Hepatocyte (in vitro differentiated cells): Measurements from ENCODE around the gene COQ8B. TPM values are rescaled to one million over a fixed set of nuclear protein-coding genes. Genes with fewer than 3 reads are reported as not detected.

Experiments used
- DNase-seq: peaks from one replicate; pipeline ENCODE4 v3.0.0-alpha.2; 2016; ENCODE audit warnings: low spot score
- H2AFZ ChIP-seq: fragments of 200-600 bp; sonication (generic); 2 replicates; pipeline ENCODE4 v1.6.0; 2016; ENCODE audit warnings: antibody characterized with exemption, mild to moderate bottlenecking
- H3K27ac ChIP-seq: fragments of 200-600 bp; sonication (generic); 2 replicates; pipeline ENCODE4 v1.5.1; 2016; ENCODE audit warnings: mild to moderate bottlenecking
- H3K27me3 ChIP-seq: fragments of 200-600 bp; sonication (generic); 2 replicates; pipeline ENCODE4 v1.6.1; 2016
- H3K36me3 ChIP-seq: fragments of 200-600 bp; sonication (generic); replicated peaks from 2 replicates; pipeline ENCODE4 v1.5.1; 2016; ENCODE audit warnings: low read depth; ENCODE audit not compliant: insufficient read depth
- H3K4me1 ChIP-seq: fragments of 200-600 bp; sonication (generic); 2 replicates; pipeline ENCODE4 v1.5.1; 2016; ENCODE audit warnings: mild to moderate bottlenecking, moderate library complexity; ENCODE audit not compliant: insufficient read depth
- H3K4me2 ChIP-seq: fragments of 200-600 bp; sonication (generic); 2 replicates; pipeline ENCODE4 v1.6.0; 2016
- H3K4me3 ChIP-seq: fragments of 200-600 bp; sonication (generic); 2 replicates; pipeline ENCODE4 v1.5.1; 2016; ENCODE audit warnings: mild to moderate bottlenecking
- H3K79me2 ChIP-seq: fragments of 200-600 bp; sonication (generic); 2 replicates; pipeline ENCODE4 v1.6.0; 2017; ENCODE audit warnings: mild to moderate bottlenecking
- H3K9me2 ChIP-seq: fragments of 200-600 bp; sonication (generic); replicated peaks from 2 replicates; pipeline ENCODE4 v1.6.0; 2017; ENCODE audit warnings: mild to moderate bottlenecking; ENCODE audit not compliant: insufficient read depth
- H3K9me3 ChIP-seq: fragments of 200-600 bp; sonication (generic); 2 replicates; pipeline ENCODE4 v1.5.1; 2016; ENCODE audit warnings: low read depth, mild to moderate bottlenecking
- H4K20me1 ChIP-seq: fragments of 200-600 bp; sonication (generic); 2 replicates; pipeline ENCODE4 v1.6.0; 2016; ENCODE audit warnings: mild to moderate bottlenecking; ENCODE audit not compliant: insufficient read depth, poor library complexity, severe bottlenecking
- EZH2 ChIP-seq: fragments of 200-600 bp; sonication (generic); IDR thresholded peaks from 2 replicates; pipeline ENCODE4 v1.6.1; 2016; ENCODE audit warnings: antibody characterized with exemption, mild to moderate bottlenecking, borderline replicate concordance
- EZH2phosphoT487 ChIP-seq: fragments of 200-600 bp; sonication (generic); IDR thresholded peaks from one replicate; pipeline ENCODE4 v1.6.1; 2018; ENCODE audit warnings: antibody characterized with exemption, mild to moderate bottlenecking, low read depth, moderate library complexity; ENCODE audit not compliant: unreplicated experiment, severe bottlenecking
- WGBS: methylation state at CpG from one replicate; pipeline ENCODE4 v1.1.6; 2016; ENCODE audit warnings: low lambda C conversion rate; ENCODE audit errors: missing lambda C conversion rate; 5-methylcytosine and 5-hydroxymethylcytosine counted together
- polyA plus RNA-seq: library from polyadenylated mRNA; unstranded; fragments of >200 nt; fragmentation: Nextera tagmentation; extraction: Ambion mirVana; gene quantifications from 2 replicates; pipeline ENCODE4 v1.2.1, GENCODE V29; 2016
- total RNA-seq: library from RNA; depleted of rRNA; stranded (reverse); fragments of >200 nt; gene quantifications from 2 replicates; pipeline ENCODE4 v1.2.3, GENCODE V29; 2014
- TF ChIP-seq, protein P1 (sequence below): fragments of 200-600 bp; sonication (generic); IDR thresholded peaks from 2 replicates; pipeline ENCODE4 v1.5.1; 2016; ENCODE audit warnings: antibody characterized with exemption, mild to moderate bottlenecking; ENCODE audit not compliant: poor library complexity

Gene COQ8B
- total and polyA plus RNA-seq, 2 experiments from 2014 or later, result 40.2 to 49.2 TPM

DNA sequence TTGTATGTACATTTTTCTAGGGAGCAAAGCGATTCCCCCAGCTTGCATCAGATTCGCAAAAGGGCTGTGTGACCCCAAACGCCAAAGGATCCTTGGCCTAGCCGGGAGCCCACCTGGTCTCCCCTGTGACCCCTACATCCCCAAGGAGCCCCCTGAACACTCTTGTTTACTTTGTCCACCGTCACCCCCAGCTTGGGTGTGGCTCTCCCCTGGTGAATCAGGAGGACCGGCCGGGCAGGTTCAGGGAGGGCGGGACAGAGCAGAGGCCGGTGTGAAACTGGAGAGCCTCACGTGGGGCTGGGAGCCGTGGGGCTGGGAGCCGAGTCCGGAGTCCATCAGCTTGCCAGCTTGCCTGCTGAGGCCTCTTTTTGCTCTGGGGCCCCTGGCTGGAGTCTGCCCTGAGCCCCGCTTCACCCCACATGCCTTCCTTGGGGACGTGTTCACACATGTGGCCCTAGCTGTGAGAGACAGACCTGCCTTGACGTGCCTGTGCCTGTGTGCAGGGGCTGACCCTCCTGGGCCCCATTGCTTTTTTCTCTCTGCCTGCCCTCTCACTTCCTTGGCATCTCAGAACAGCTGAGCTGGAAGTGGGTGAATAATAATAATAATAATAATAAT lies 2.2 kb upstream of the COQ8B start:
- Histone ChIP-seq H3K9me3 (no peaks in the 10 kb centered on the region), H4K20me1 (peaks cover 41% of the 10 kb centered on the region), H3K9me2 (no peaks in the 10 kb centered on the region), H3K36me3 (no peaks in the 10 kb centered on the region), H3K27me3 (no peaks in the 10 kb centered on the region), H3K79me2 (peaks cover 72% of the 10 kb centered on the region), H3K4me3 (peak overlapping the region; percentile 84), H3K4me1 (peaks cover 26% of the 10 kb centered on the region), H3K4me2 (peak overlapping the region; percentile 85), H3K27ac (peak overlapping the region; percentile 100), H2AFZ (no peak overlapping the region)
- peak; percentile 89 for DNase-seq
- TF ChIP-seq EZH2, result no peak
- TF ChIP-seq, protein P1, sequence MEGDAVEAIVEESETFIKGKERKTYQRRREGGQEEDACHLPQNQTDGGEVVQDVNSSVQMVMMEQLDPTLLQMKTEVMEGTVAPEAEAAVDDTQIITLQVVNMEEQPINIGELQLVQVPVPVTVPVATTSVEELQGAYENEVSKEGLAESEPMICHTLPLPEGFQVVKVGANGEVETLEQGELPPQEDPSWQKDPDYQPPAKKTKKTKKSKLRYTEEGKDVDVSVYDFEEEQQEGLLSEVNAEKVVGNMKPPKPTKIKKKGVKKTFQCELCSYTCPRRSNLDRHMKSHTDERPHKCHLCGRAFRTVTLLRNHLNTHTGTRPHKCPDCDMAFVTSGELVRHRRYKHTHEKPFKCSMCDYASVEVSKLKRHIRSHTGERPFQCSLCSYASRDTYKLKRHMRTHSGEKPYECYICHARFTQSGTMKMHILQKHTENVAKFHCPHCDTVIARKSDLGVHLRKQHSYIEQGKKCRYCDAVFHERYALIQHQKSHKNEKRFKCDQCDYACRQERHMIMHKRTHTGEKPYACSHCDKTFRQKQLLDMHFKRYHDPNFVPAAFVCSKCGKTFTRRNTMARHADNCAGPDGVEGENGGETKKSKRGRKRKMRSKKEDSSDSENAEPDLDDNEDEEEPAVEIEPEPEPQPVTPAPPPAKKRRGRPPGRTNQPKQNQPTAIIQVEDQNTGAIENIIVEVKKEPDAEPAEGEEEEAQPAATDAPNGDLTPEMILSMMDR, result no peak
- 8% methylated on average over 13 of the region's 16 CpGs for WGBS

GRCh38 chr19:40717880-40718773 lies 1.4 kb upstream of the COQ8B start:
- no peaks in the 10 kb centered on the region for H3K27me3 ChIP-seq
- 6% methylated on average over 20 of the region's 20 CpGs for WGBS
- no peaks in the 10 kb centered on the region for H3K36me3 ChIP-seq
- H3K27ac ChIP-seq, result peak overlapping the region; percentile 100
- H3K9me2 ChIP-seq, result no peaks in the 10 kb centered on the region
- no peak for TF ChIP-seq EZH2phosphoT487
- TF ChIP-seq EZH2, result no peak
- TF ChIP-seq, protein P1, result no peak
- peaks cover 69% of the 10 kb centered on the region for H3K79me2 ChIP-seq
- no peak overlapping the region for H2AFZ ChIP-seq
- H4K20me1 ChIP-seq, result peaks cover 33% of the 10 kb centered on the region
- peak overlapping the region; percentile 85 for H3K4me2 ChIP-seq
- H3K4me3 ChIP-seq, result peak overlapping the region; percentile 84
- DNase-seq, result peak; percentile 49
- peaks cover 27% of the 10 kb centered on the region for H3K4me1 ChIP-seq
- H3K9me3 ChIP-seq, result no peaks in the 10 kb centered on the region

DNA sequence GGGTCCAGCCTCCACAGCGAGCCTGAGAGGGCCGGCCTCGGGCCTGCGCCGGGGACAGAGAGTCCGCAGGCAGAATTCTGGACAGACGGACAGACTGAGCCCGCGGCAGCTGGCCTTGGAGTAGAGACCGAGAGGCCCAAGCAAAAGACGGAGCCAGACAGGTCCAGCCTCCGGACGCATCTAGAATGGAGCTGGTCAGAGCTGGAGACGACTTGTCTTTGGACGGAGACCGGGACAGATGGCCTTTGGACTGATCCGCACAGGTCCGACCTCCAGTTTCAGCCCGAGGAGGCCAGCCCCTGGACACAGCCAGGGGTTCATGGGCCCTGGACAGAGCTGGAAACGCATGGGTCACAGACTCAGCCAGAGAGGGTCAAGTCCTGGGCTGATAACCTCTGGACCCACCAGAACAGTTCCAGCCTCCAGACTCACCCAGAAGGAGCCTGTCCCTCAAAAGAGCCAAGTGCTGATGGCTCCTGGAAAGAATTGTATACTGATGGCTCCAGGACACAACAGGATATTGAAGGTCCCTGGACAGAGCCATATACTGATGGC lies 716 bp upstream of the COQ8B start:
- no peak for DNase-seq
- no peaks in the 10 kb centered on the region for H3K36me3 ChIP-seq
- peak overlapping the region; percentile 100 for H3K27ac ChIP-seq
- H3K9me2 ChIP-seq, result no peaks in the 10 kb centered on the region
- no peaks in the 10 kb centered on the region for H3K9me3 ChIP-seq
- TF ChIP-seq EZH2, result no peak
- H3K4me3 ChIP-seq, result peak overlapping the region; percentile 84
- peaks cover 62% of the 10 kb centered on the region for H3K79me2 ChIP-seq
- no peaks in the 10 kb centered on the region for H3K27me3 ChIP-seq
- no peak overlapping the region for H2AFZ ChIP-seq
- WGBS, result 0% methylated on average over 11 of the region's 20 CpGs
- H3K4me2 ChIP-seq, result peak overlapping the region; percentile 85
- H4K20me1 ChIP-seq, result peaks cover 29% of the 10 kb centered on the region
- peaks cover 27% of the 10 kb centered on the region for H3K4me1 ChIP-seq

DNA sequence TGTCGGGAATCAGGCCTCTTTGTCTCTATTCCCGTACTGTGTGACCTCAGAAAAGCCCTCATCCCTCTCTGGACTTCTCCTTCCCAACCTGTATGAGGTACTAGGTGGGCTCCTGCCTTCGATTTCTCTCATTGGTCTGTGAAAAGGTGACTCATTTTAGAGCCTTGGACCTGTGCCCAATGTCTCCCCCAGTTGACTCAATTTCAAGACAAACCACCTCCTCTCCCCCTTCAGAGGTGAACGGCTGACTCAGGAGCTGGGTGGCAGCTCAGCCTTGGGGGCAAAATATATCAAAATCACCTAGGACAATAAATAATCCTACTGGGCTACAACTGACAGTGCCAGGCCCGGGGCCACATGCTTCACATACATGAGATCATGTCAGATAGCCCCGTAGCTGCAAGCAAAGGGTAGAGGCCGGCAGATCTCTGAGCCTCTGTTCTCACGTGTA lies 630 bp downstream of the COQ8B start:
- H3K4me1 ChIP-seq, result peaks cover 19% of the 10 kb centered on the region
- no peak overlapping the region for H2AFZ ChIP-seq
- H3K36me3 ChIP-seq, result no peaks in the 10 kb centered on the region
- H3K79me2 ChIP-seq, result peaks cover 49% of the 10 kb centered on the region
- peak overlapping the region; percentile 47 for H3K4me3 ChIP-seq
- peak overlapping the region; percentile 85 for H3K4me2 ChIP-seq
- H3K9me2 ChIP-seq, result no peaks in the 10 kb centered on the region
- H3K27me3 ChIP-seq, result no peaks in the 10 kb centered on the region
- H3K9me3 ChIP-seq, result no peaks in the 10 kb centered on the region
- peak overlapping the region; percentile 100 for H3K27ac ChIP-seq
- no peak for TF ChIP-seq EZH2
- TF ChIP-seq EZH2phosphoT487, result no peak
- TF ChIP-seq, protein P1, result no peak
- no peak for DNase-seq
- 6% methylated on average over 8 of the region's 8 CpGs for WGBS
- H4K20me1 ChIP-seq, result peaks cover 17% of the 10 kb centered on the region
